ENCODE measurements around the gene MANBA.

MANBA gene

GRCh38 chr4:102760645-102761295, at the start of gene MANBA:
MANBA (minus strand) TSS chr4:102760968; CDS start chr4:102760894, 74 bp downstream.
- DNase-seq (ENCODE audit: low spot score): peak; percentile 89

DNA sequence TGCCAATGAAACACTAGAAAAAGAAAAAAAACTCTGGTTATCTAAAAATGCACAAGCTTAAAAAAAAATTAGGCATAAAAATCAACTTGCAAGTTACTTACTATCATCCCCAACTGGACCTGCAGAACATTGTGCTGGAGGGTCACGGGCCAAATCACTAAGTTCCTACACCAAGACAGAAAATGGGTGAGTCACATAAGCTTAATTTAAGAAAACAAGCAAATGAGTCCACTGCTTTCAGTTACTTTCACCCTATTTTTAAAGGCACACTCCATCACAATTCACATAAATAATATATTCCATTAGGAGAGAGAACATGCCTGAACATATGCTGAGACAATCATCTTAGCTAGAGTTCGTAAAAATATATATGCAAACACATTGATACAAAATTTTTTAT, 48.9 kb upstream of the MANBA start:
- no peak for DNase-seq (ENCODE audit: low spot score)

DNA sequence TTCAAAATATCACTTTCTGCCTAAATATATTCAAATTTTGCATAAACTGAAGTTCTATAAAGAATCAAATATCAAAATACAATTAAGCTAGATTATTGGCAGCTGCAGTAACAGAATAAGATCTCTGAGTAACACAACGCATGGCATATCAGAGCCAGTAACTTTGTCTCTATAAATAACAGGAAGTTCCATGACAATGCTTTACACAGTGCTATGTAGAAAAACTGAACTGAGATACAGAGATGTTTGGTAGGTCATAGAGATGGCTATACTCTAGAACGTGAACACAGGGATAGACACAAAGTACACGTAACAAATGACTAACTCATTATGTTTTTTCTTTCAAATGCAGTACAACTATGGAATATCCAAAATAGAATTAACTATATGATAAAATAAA, 48.4 kb upstream of the MANBA start:
- no peak for DNase-seq (ENCODE audit: low spot score)

DNA sequence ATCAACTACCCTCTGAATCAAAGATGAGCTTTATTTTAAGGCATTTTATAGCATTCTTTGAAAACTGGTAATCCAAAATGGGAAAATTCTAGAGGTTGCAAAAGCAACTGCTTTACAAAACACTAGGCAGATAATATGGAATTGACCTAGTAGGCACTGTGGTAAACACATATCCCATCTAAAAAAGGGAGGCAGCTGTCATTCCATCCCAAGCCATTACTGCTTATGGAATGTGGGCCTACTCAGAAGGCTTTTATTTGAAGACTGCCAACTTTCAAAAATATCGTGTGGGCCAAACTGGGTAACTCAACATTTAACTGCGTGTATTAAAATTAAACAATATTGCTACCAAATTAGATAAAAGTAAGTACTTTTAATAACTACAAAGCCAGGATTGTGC, 47.2 kb upstream of the MANBA start:
- no peak for DNase-seq (ENCODE audit: low spot score)

DNA sequence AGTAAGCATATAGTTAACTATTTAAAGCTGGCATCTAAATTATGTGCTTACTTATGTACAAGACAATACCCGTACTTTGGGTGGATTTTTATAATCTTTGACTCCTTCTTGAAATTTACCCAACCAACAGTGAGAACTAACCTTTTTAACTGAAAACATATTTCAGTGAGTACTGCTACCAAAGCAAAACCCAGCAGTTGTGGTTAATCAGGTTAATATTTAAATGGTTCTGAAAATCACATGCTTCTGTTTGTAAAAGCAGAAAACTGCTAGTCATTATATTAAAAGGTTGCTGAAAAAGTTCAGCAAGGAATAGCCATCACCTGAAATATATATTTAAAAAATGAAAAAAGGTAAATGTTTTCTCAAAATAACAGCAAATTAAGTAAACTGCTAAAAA, 46.6 kb upstream of the MANBA start:
- no peak for DNase-seq (ENCODE audit: low spot score)

DNA sequence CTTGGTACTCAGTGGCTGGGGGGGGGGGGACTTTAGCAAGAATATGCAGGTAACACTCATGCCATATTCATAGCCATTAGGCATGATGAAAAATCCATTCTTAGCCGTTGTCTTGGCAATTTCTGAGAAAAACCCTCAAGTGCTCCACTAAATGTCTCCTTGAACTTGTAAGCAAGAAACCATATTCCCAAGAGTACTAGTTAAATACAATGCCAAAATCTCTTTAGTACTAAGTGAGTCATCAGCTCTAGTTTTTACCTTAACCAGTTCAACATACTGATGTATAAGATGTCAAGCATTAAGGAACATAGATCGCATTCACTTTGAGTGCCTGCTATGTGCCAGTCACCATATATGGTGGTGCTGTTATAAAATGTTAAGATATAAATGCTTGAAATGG, 39.0 kb upstream of the MANBA start:
- no peak for DNase-seq (ENCODE audit: low spot score)

DNA sequence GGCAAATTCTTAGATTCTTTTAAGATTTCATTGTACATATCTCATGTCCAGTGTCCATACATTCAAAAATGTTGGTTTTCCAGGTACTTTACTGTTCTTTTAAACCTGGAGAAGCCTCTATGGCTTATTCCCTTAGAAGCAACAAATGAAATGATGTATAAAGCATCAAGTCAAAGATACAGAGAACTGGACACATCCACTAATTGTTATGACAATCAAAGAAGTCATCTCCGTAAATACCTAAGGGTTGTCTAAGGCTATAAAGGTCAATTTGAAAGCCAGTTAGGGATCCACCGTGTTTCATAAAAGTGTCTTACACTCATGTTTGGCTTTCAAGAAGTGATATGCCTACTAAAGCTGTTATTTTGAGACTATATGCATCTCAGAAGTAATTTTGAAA, 34.2 kb upstream of the MANBA start:
- DNase-seq (ENCODE audit: low spot score): no peak

GRCh38 chr4:102792361-102792936, 31.7 kb upstream of the MANBA start:
- DNase-seq (ENCODE audit: low spot score): no peak

DNA sequence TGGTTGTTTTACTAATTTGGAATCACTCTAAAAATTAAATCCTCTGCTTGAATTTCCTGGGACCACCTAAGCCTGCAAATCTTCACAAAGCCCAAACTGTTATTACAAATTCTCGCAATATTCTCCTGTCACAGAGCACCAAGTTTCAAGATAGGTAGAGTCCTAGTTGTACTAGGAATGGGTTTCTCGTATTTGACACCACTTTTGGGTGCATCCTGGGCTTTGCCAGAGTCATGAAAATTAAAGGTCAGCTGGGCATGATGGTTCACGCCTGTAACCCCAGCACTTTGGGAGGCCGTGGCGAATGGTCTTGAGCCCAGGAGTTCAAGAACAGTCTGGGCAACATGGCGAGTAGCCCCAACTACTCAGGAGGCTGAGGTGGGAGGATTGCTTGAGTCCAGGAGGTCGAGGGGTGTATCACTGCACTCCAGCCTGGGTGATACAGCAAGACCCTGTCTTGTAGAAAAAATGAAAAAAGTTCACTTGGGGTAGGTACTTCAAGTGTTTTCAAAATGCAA, 30.6 kb upstream of the MANBA start:
- DNase-seq (ENCODE audit: low spot score): no peak

GRCh38 chr4:102789317-102789717, 28.5 kb upstream of the MANBA start:
- no peak for DNase-seq (ENCODE audit: low spot score)

- DNase-seq (ENCODE audit: low spot score): no peak
Observed at GRCh38 chr4:102787944-102788343, 27.2 kb upstream of the MANBA start.

DNA sequence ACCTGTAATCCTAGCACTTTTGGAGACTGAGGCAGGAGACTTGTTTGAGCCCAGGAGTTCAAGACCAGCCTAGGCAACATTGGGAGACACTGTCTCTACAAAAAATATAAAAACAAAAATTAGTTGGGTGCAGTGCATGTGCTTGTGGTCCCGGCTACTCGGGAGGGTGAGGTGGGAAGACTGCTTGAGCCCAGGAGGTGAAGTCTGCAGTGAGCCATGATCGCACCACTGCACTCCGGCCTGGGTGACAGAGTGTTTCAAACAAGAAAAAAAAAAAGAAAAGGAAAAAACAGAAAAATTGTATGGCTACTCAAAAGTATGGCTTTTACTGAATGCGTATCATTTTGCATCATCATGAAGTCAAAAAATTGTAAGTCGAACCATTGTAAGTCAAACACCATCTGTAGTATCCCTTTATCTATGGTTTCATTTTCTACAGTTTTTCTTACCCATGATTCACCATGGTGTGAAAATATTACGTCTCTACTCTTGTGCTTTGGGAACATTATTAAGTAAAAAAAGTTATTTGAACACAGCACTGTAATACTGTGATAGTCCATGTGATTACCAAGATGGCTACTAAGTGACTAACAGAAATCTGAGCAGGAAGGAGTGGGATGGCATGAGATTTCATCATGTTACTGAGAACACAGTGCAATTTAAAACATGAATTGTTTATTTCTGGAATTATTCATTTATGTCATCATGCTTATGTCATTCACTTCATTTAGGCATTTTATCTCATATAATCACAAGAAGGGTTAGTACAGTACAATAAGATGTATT, 26.5 kb upstream of the MANBA start:
- no peak for DNase-seq (ENCODE audit: low spot score)

DNA sequence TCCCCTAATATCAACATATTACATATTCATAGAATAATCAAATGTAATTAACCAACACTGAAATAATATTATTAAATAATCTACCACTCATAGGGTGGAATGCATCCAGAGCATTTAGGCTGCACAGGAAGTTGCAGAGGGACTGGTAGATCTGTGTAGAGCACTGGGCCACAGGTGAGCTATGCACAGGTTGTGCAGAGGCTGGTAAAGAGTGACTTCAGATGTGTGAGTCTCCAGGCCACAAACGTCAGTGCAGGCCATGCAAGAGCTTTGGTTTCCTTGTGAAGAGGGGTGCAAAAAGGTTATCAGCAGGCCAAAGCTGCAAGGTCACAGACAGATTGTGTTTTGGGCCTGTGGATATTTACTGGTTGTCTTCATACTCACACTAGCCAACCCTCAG, 25.5 kb upstream of the MANBA start:
- DNase-seq (ENCODE audit: low spot score): no peak

GRCh38 chr4:102783006-102783405, 22.2 kb upstream of the MANBA start:
- DNase-seq (ENCODE audit: low spot score): no peak

- no peak for DNase-seq (ENCODE audit: low spot score)
Observed at GRCh38 chr4:102781570-102781969, 20.8 kb upstream of the MANBA start.

DNA sequence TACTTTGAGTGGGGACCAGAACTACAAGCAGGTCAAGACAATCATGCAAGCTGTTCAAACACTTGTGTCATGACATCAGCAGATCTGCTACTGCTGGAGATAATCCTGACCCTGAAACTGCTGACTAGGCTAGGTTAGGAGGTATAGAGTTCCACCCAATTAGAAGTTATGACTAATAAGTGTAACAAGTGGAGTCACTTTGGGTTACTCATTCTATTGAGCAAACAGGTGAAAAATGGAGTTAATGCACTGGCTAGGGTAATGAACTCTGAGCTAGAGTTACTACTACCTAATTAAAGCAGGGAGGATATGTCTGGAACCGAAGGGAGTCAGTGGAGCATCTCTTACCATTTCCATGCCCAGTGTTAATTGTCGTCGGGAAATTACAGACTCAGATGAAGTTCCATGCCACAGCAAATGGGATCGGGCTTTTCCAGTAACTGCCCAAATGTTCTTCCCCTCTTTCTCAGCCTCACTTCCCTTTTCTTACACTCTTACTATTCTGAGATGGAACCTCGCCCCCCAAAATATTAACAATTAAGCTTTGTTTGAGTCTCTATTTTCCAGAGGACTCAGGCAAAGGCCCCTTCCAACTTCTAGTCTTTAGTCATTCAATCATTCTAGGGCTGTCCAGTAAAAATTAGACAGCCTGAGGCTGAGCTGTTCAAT, 19.8 kb upstream of the MANBA start:
- DNase-seq (ENCODE audit: low spot score): no peak

- DNase-seq (ENCODE audit: low spot score): no peak
Observed at GRCh38 chr4:102779204-102779603, 18.4 kb upstream of the MANBA start.

DNA sequence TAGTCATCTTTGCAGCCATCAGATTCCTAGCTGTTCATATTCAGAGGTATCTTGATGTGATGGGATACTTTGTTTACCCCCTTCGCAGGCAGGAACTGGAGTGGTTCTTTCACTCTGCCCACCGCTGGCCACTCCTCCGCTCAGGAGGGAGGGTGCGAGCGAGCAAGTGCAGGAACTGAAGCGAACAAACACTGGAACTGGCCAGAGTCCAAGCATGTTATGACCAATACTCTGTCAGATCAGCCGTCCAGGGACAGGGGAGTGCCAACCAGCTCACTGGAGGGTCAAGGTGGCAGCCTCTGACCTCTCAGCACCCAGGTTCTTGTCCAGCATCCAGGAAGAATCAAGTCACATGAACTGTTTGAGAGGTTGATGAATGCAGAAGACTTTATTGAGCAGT, 18.0 kb upstream of the MANBA start:
- DNase-seq (ENCODE audit: low spot score): no peak

GRCh38 chr4:102775805-102776204, 15.0 kb upstream of the MANBA start:
- no peak for DNase-seq (ENCODE audit: low spot score)

- DNase-seq (ENCODE audit: low spot score): no peak
Observed at GRCh38 chr4:102774254-102774653, 13.5 kb upstream of the MANBA start.

GRCh38 chr4:102772738-102773340, 12.1 kb upstream of the MANBA start:
- DNase-seq (ENCODE audit: low spot score): no peak

- no peak for DNase-seq (ENCODE audit: low spot score)
Observed at GRCh38 chr4:102764901-102765300, 4.1 kb upstream of the MANBA start.
